ENCODE measurements around the gene PTPRD. TPM values are rescaled to one million over a fixed set of nuclear protein-coding genes. Genes with fewer than 3 reads are reported as not detected.

Gene PTPRD
- total RNA-seq, 1 donor from 2014 or later = 6.9 TPM

- DNase-seq (ENCODE audit: low spot score in 2 of 2) = no peak
- intact Hi-C loops (cut with DNase I) = loop anchor here (2.0 kb wide), 1 partner anchor 408 kb away; no protein-coding TSS in a partner anchor
- Histone ChIP-seq H3K27ac (no peak overlapping the region), H3K27me3 (no peaks in the 10 kb centered on the region), H3K9me3 (no peaks in the 10 kb centered on the region), H3K4me3 (peak overlapping the region in 1 of 2 donors; percentile 23), H3K4me1 (no peaks in the 10 kb centered on the region), H3K36me3 (no peaks in the 10 kb centered on the region)
- no peak for TF ChIP-seq CTCF (IDR thresholded peaks at IDR 0.05)
These were observed 1717.5 kb downstream of the PTPRD start for GRCh38 chr9:8895106-8895860.

- no peaks in the 10 kb centered on the region for H3K36me3 ChIP-seq
- H3K4me1 ChIP-seq = no peaks in the 10 kb centered on the region
- DNase-seq (ENCODE audit: low spot score in 2 of 2) = no peak
- intact Hi-C loops (cut with DNase I) = no loop called here
- no peaks in the 10 kb centered on the region for H3K27me3 ChIP-seq
- H3K27ac ChIP-seq = no peak overlapping the region
- no peaks in the 10 kb centered on the region for H3K9me3 ChIP-seq
- no peak overlapping the region for H3K4me3 ChIP-seq
- TF ChIP-seq CTCF (IDR thresholded peaks at IDR 0.05) = no peak
These were observed 1722.1 kb downstream of the PTPRD start for GRCh38 chr9:8890695-8891094.

GRCh38 chr9:8889100-8889499, 1723.7 kb downstream of the PTPRD start:
- DNase-seq (ENCODE audit: low spot score in 2 of 2) = no peak
- intact Hi-C loops (cut with DNase I) = loop anchor here (10.0 kb wide), 1 partner anchor 304 kb away; no protein-coding TSS in a partner anchor

GRCh38 chr9:8888591-8888990, 1724.2 kb downstream of the PTPRD start:
- H3K27me3 ChIP-seq = no peaks in the 10 kb centered on the region
- no peaks in the 10 kb centered on the region for H3K36me3 ChIP-seq
- no peak for TF ChIP-seq CTCF (IDR thresholded peaks at IDR 0.05)
- intact Hi-C loops (cut with DNase I) = loop anchor here (10.0 kb wide), 1 partner anchor 304 kb away; no protein-coding TSS in a partner anchor
- no peak overlapping the region for H3K27ac ChIP-seq
- H3K4me1 ChIP-seq = no peaks in the 10 kb centered on the region
- no peaks in the 10 kb centered on the region for H3K9me3 ChIP-seq
- DNase-seq (ENCODE audit: low spot score in 2 of 2) = no peak
- no peak overlapping the region for H3K4me3 ChIP-seq

More at GRCh38 chr9:8889100-8889499, 1723.7 kb downstream of the PTPRD start:
- Histone ChIP-seq H3K27ac (no peak overlapping the region), H3K9me3 (no peaks in the 10 kb centered on the region), H3K4me1 (no peaks in the 10 kb centered on the region), H3K27me3 (no peaks in the 10 kb centered on the region), H3K4me3 (no peak overlapping the region), H3K36me3 (no peaks in the 10 kb centered on the region)
- TF ChIP-seq CTCF (IDR thresholded peaks at IDR 0.05) = no peak

GRCh38 chr9:8887369-8887768, 1725.4 kb downstream of the PTPRD start:
- H3K27me3 ChIP-seq = no peaks in the 10 kb centered on the region
- TF ChIP-seq CTCF (IDR thresholded peaks at IDR 0.05) = no peak
- no peaks in the 10 kb centered on the region for H3K9me3 ChIP-seq
- H3K27ac ChIP-seq = no peak overlapping the region
- no peak for DNase-seq (ENCODE audit: low spot score in 2 of 2)
- intact Hi-C loops (cut with DNase I) = loop anchor here (10.0 kb wide), 1 partner anchor 303 kb away; no protein-coding TSS in a partner anchor
- no peaks in the 10 kb centered on the region for H3K4me1 ChIP-seq
- no peak overlapping the region for H3K4me3 ChIP-seq
- no peaks in the 10 kb centered on the region for H3K36me3 ChIP-seq
